ENCODE results near the gene GNRH2. TPM values are rescaled to one million over a fixed set of nuclear protein-coding genes. Genes with fewer than 3 reads are reported as not detected.

Gene GNRH2
- under 1 TPM in 2 of 4 donors, not detected in 2; 0.83 TPM for total RNA-seq

DNA sequence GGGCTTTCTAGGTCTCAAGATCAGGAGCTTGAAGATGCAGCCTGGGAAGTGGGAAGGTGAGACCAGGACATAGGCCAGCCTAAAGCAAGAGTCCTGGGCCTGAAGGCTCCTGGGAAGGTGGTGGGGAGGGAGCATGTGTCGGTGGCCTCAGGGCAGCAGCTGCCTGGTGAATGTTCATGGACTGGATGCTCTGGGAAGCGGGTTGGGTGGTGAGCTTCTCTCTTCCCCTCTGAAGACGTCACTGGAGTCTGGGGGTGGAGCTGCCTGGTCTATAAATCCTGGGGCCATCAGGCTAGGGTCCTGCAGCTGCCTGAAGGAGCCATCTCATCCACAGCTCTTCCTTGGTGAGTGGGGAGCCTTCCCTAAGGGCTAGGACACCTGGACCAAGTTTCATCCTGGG is at the start of gene GNRH2:
Gene GNRH2 (plus strand): TSS at position 301 of the 400 bp plus-strand sequence. CDS start 793 bp downstream, outside the sequence.
- H3K9me3 ChIP-seq, result no peaks in the 10 kb centered on the region
- no peaks in the 10 kb centered on the region for H3K27me3 ChIP-seq
- peaks cover 31% of the 10 kb centered on the region for H3K36me3 ChIP-seq
- peaks cover 24% of the 10 kb centered on the region for H3K4me1 ChIP-seq
- H3K4me3 ChIP-seq, result no peak within 1 kb of the TSS
- DNase-seq (ENCODE audit: low spot score in 2 of 2), result no peak
- TF ChIP-seq CTCF (IDR thresholded peaks at IDR 0.05) (no peak), EP300 (IDR thresholded peaks at IDR 0.05) (no peak), POLR2A (IDR thresholded peaks at IDR 0.05) (no peak), POLR2AphosphoS5 (IDR thresholded peaks at IDR 0.05) (no peak)
- no peak within 1 kb of the TSS for H3K27ac ChIP-seq
- 58% methylated on average over 3 of the region's 3 CpGs for WGBS

- 88% methylated on average over 2 of the region's 2 CpGs for WGBS
- Histone ChIP-seq H3K27ac (no peak overlapping the region), H3K4me1 (no peaks in the 10 kb centered on the region), H3K36me3 (peaks cover 51% of the 10 kb centered on the region), H3K27me3 (no peaks in the 10 kb centered on the region), H3K9me3 (no peaks in the 10 kb centered on the region), H3K4me3 (no peak overlapping the region)
- DNase-seq (ENCODE audit: low spot score in 2 of 2), result no peak
- TF ChIP-seq POLR2A (IDR thresholded peaks at IDR 0.05) (no peak), EP300 (IDR thresholded peaks at IDR 0.05) (no peak), CTCF (IDR thresholded peaks at IDR 0.05) (no peak)
Measured at GRCh38 chr20:2995796-2996195, 47.6 kb upstream of the GNRH2 start.

- H3K36me3 ChIP-seq, result peaks cover 22% of the 10 kb centered on the region
- H3K27ac ChIP-seq, result no peak overlapping the region
Measured at GRCh38 chr20:2998728-2999127, 44.7 kb upstream of the GNRH2 start.

GRCh38 chr20:3000852-3001523 is 42.4 kb upstream of the GNRH2 start:
- Histone ChIP-seq H3K4me1 (no peaks in the 10 kb centered on the region), H3K9me3 (no peaks in the 10 kb centered on the region), H3K4me3 (no peak overlapping the region), H3K36me3 (peaks cover 23% of the 10 kb centered on the region), H3K27me3 (no peaks in the 10 kb centered on the region), H3K27ac (no peak overlapping the region)
- 62% methylated on average over 7 of the region's 7 CpGs for WGBS
- TF ChIP-seq POLR2AphosphoS5 (IDR thresholded peaks at IDR 0.05), result no peak
- TF ChIP-seq CTCF (IDR thresholded peaks at IDR 0.05), result peak in 1 of 2 donors; percentile 14
- DNase-seq (ENCODE audit: low spot score in 2 of 2), result no peak

More at GRCh38 chr20:2998728-2999127, 44.7 kb upstream of the GNRH2 start:
- TF ChIP-seq EP300 (IDR thresholded peaks at IDR 0.05) (no peak), POLR2AphosphoS5 (IDR thresholded peaks at IDR 0.05) (no peak), POLR2A (IDR thresholded peaks at IDR 0.05) (no peak), CTCF (IDR thresholded peaks at IDR 0.05) (no peak)
- DNase-seq (ENCODE audit: low spot score in 2 of 2), result no peak
- Histone ChIP-seq H3K27me3 (no peaks in the 10 kb centered on the region), H3K4me1 (no peaks in the 10 kb centered on the region), H3K9me3 (no peaks in the 10 kb centered on the region), H3K4me3 (no peak overlapping the region)

- 85% methylated on average over 2 of the region's 2 CpGs for WGBS
- Histone ChIP-seq H3K36me3 (peaks cover 45% of the 10 kb centered on the region), H3K4me1 (no peaks in the 10 kb centered on the region), H3K27me3 (no peaks in the 10 kb centered on the region), H3K9me3 (no peaks in the 10 kb centered on the region), H3K27ac (no peak overlapping the region), H3K4me3 (no peak overlapping the region)
- DNase-seq (ENCODE audit: low spot score in 2 of 2), result no peak
- no peak for TF ChIP-seq POLR2AphosphoS5 (IDR thresholded peaks at IDR 0.05)
- TF ChIP-seq CTCF (IDR thresholded peaks at IDR 0.05), result no peak
- TF ChIP-seq POLR2A (IDR thresholded peaks at IDR 0.05), result no peak
- TF ChIP-seq EP300 (IDR thresholded peaks at IDR 0.05), result no peak
Measured at GRCh38 chr20:3003416-3003815, 40.0 kb upstream of the GNRH2 start.
